Karpas-422 (cell line): ENCODE results near the gene PTH1R. TPM values are rescaled to one million over a fixed set of nuclear protein-coding genes. Genes with fewer than 3 reads are reported as not detected.
A peak's percentile ranks its signal among the peaks of the same experiment; 100 is the strongest.

Source experiments
- DNase-seq: peaks from one replicate; pipeline ENCODE4 v3.0.0-alpha.2; 2015
- H2AFZ ChIP-seq: fragments of 200-600 bp; sonication (generic); 2 replicates; pipeline ENCODE4 v1.6.1; 2014; ENCODE audit warnings: antibody characterized with exemption, low read length, mixed read lengths
- H3K27ac ChIP-seq: fragments of 200-600 bp; sonication (generic); 2 replicates; pipeline ENCODE4 v1.5.1; 2014; ENCODE audit warnings: mild to moderate bottlenecking, low read length, moderate library complexity
- H3K27me3 ChIP-seq: fragments of 200-600 bp; sonication (generic); 2 replicates; pipeline ENCODE4 v1.6.1; 2014; ENCODE audit warnings: low read length, mixed read lengths
- H3K36me3 ChIP-seq: fragments of 200-600 bp; sonication (generic); 2 replicates; pipeline ENCODE4 v1.6.1; 2014; ENCODE audit warnings: low read length, mixed read lengths; ENCODE audit not compliant: insufficient read depth
- H3K4me1 ChIP-seq: fragments of 200-600 bp; sonication (generic); 2 replicates; pipeline ENCODE4 v1.6.1; 2014; ENCODE audit warnings: mild to moderate bottlenecking, low read length, mixed read lengths
- H3K4me2 ChIP-seq: fragments of 200-600 bp; sonication (generic); 2 replicates; pipeline ENCODE4 v1.6.1; 2014; ENCODE audit warnings: low read length, low read depth, mild to moderate bottlenecking; ENCODE audit not compliant: poor library complexity, severe bottlenecking
- H3K4me3 ChIP-seq: fragments of 200-600 bp; sonication (generic); 2 replicates; pipeline ENCODE4 v1.5.1; 2014; ENCODE audit warnings: mild to moderate bottlenecking, antibody characterized with exemption, low read length, mixed read lengths
- H3K79me2 ChIP-seq: fragments of 200-600 bp; sonication (generic); 2 replicates; pipeline ENCODE4 v1.6.1; 2014; ENCODE audit warnings: mild to moderate bottlenecking, low read length, mixed read lengths
- H3K9ac ChIP-seq: fragments of 200-600 bp; sonication (generic); 2 replicates; pipeline ENCODE4 v1.6.0; 2014; ENCODE audit warnings: low read length
- H3K9me2 ChIP-seq: fragments of 200-600 bp; sonication (generic), shearing (Covaris generic); replicated peaks from 2 replicates; pipeline ENCODE4 v1.6.0; 2014; ENCODE audit warnings: mild to moderate bottlenecking, low read length, moderate library complexity; ENCODE audit not compliant: insufficient read depth
- H3K9me3 ChIP-seq: fragments of 300-700, 200-600 bp; sonication (generic); 2 replicates; pipeline ENCODE4 v1.6.1; 2014; ENCODE audit warnings: low read length, mixed read lengths
- H4K20me1 ChIP-seq: fragments of 200-600 bp; sonication (generic); 2 replicates; pipeline ENCODE4 v1.6.1; 2014; ENCODE audit warnings: mild to moderate bottlenecking, antibody characterized with exemption, low read length, low read depth; ENCODE audit not compliant: insufficient read depth
- small RNA-seq: library from RNA; depleted of rRNA; stranded (forward); fragments of <200 nt; gene quantifications from one replicate; pipeline ENCODE3, GENCODE V24; 2014
- total RNA-seq: library from RNA; depleted of rRNA; stranded (reverse); fragments of >200 nt; shearing (Covaris generic); gene quantifications from 2 replicates; pipeline ENCODE4 v1.2.3, GENCODE V29; 2014; ENCODE audit warnings: low replicate concordance; rRNA removed

Gene PTH1R
- total RNA-seq, 1 experiment from 2014 or later, result not detected

- no peak overlapping the region for H2AFZ ChIP-seq
- no peak overlapping the region for H3K4me2 ChIP-seq
- no peaks in the 10 kb centered on the region for H3K27me3 ChIP-seq
- DNase-seq, result no peak
- H4K20me1 ChIP-seq, result peaks cover 51% of the 10 kb centered on the region
- peak overlapping the region; percentile 65 for H3K27ac ChIP-seq
- H3K9me3 ChIP-seq, result no peaks in the 10 kb centered on the region
- H3K4me3 ChIP-seq, result no peak overlapping the region
- H3K9me2 ChIP-seq, result no peaks in the 10 kb centered on the region
- H3K4me1 ChIP-seq, result peaks cover 97% of the 10 kb centered on the region
- peaks cover 98% of the 10 kb centered on the region for H3K79me2 ChIP-seq
- no peak overlapping the region for H3K9ac ChIP-seq
- peaks cover 23% of the 10 kb centered on the region for H3K36me3 ChIP-seq
These were observed 72.7 kb downstream of the PTH1R start for GRCh38 chr3:46950177-46950576.

DNA sequence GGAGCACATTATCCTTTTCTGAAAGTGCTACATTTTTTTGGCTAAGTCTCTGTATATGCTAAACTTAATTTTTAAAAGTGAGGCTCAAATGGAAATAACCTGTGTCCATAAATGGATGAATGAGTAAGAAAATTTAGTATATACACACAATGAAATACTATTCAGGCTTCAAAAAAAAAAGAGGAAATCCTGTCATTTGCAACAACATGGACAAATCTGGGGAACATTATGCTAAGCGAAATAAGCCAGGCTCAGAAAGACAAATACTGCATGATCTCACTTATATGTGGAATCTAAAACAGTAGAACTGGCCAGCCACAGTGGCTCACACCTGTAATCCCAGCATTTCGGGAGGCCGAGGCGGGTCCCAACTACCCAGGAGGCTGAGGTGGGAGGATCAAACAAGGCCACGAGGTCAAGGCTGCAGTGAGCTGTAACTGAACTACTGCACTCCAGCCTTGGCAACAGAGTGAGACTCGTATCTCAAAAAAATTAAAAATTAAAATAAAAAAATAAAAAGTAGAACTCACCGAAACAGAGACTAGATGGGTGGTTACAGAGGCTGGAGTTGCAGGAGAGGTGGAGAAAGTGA, 73.2 kb downstream of the PTH1R start:
- Histone ChIP-seq H3K27ac (peak overlapping the region; percentile 65), H3K4me3 (no peak overlapping the region), H3K27me3 (no peaks in the 10 kb centered on the region), H3K9ac (no peak overlapping the region), H3K79me2 (peaks cover 98% of the 10 kb centered on the region), H3K9me2 (no peaks in the 10 kb centered on the region), H3K4me2 (no peak overlapping the region), H3K4me1 (peaks cover 97% of the 10 kb centered on the region), H3K36me3 (peaks cover 18% of the 10 kb centered on the region), H2AFZ (no peak overlapping the region), H4K20me1 (peaks cover 51% of the 10 kb centered on the region), H3K9me3 (no peaks in the 10 kb centered on the region)
- DNase-seq, result no peak

GRCh38 chr3:46952813-46953212, 75.3 kb downstream of the PTH1R start:
- peak overlapping the region; percentile 91 for H3K27ac ChIP-seq
- peak overlapping the region; percentile 11 for H3K4me2 ChIP-seq
- peaks cover 96% of the 10 kb centered on the region for H3K4me1 ChIP-seq
- peaks cover 98% of the 10 kb centered on the region for H3K79me2 ChIP-seq
- H3K4me3 ChIP-seq, result no peak overlapping the region
- H3K9ac ChIP-seq, result peak overlapping the region; percentile 65
- H3K9me3 ChIP-seq, result no peaks in the 10 kb centered on the region
- peak; percentile 54 for DNase-seq
- 0 out of 2 replicates have a peak, but pooled peaks cover 6% of the 10 kb centered on the region for H3K36me3 ChIP-seq
- H4K20me1 ChIP-seq, result peaks cover 45% of the 10 kb centered on the region
- no peak overlapping the region for H2AFZ ChIP-seq
- no peaks in the 10 kb centered on the region for H3K27me3 ChIP-seq
- no peaks in the 10 kb centered on the region for H3K9me2 ChIP-seq

Small RNAs within 50 kb of the gene (small RNA-seq; reads per million reads assigned to genes)
- gene AC109583.2, result not detected

Other genes with a start within 250 kb of the PTH1R start
- gene ALS2CL, start 184.0 kb upstream of the PTH1R start, total RNA-seq, result not detected in 2 replicates
- not detected in 2 replicates for gene TMIE, start 176.3 kb upstream of the PTH1R start, total RNA-seq
- not detected in 2 replicates for gene PRSS50, start 159.9 kb upstream of the PTH1R start, total RNA-seq
- gene MYL3, start 14.3 kb upstream of the PTH1R start, total RNA-seq, result not detected in 2 replicates
- gene CCDC12, start 99.0 kb downstream of the PTH1R start, total RNA-seq, result 40.2 and 83.5 TPM in 2 replicates
- gene NBEAL2, start 101.9 kb downstream of the PTH1R start, total RNA-seq, result 60.5 and 133 TPM in 2 replicates